GM12878 (cell line): ENCODE data around the gene MAST2. TPM values are rescaled to one million over a fixed set of nuclear protein-coding genes. Genes with fewer than 3 reads are reported as not detected.

ENCODE experiments used
- CBX3 ChIP-seq: fragments of 200-600 bp; sonication (generic); IDR thresholded peaks from 2 replicates; pipeline ENCODE4 v1.6.1; 2016; ENCODE audit warnings: low read depth, borderline replicate concordance
- CREB1 ChIP-seq: IDR thresholded peaks from 2 replicates; pipeline ENCODE4 v1.6.1; 2012; ENCODE audit warnings: low read depth, mild to moderate bottlenecking, inconsistent platforms
- CREM ChIP-seq: IDR thresholded peaks from 2 replicates; pipeline ENCODE4 v1.6.1; 2014; ENCODE audit warnings: antibody characterized with exemption, low read depth
- ESRRA ChIP-seq: IDR thresholded peaks from 2 replicates; pipeline ENCODE4 v1.6.1; 2012; ENCODE audit warnings: mild to moderate bottlenecking, low read length, improper control_type of control experiment
- HDAC6 ChIP-seq: fragments of 200-600 bp; sonication (generic); IDR thresholded peaks from one replicate; pipeline ENCODE4 v1.8.0; 2017; ENCODE audit warnings: antibody characterized with exemption; ENCODE audit not compliant: unreplicated experiment
- IRF4 ChIP-seq: IDR thresholded peaks from 2 replicates; pipeline ENCODE4 v1.6.1; 2011; ENCODE audit warnings: low read depth, low read length
- KLF5 ChIP-seq: fragments of 450-650 bp; IDR thresholded peaks from 2 replicates; pipeline ENCODE4 v1.6.1; 2014; ENCODE audit warnings: mild to moderate bottlenecking; ENCODE audit not compliant: partially characterized antibody
- MLLT1 ChIP-seq: fragments of 450-650 bp; IDR thresholded peaks from 2 replicates; pipeline ENCODE4 v1.6.1; 2016; ENCODE audit warnings: mild to moderate bottlenecking
- MYB ChIP-seq: fragments of 150-350 bp; IDR thresholded peaks from 2 replicates; pipeline ENCODE4 v1.6.1; 2014; ENCODE audit warnings: mild to moderate bottlenecking, low read depth, low read length, borderline replicate concordance
- NBN ChIP-seq: fragments of 450-650 bp; IDR thresholded peaks from 2 replicates; pipeline ENCODE4 v1.6.1; 2016
- NFXL1 ChIP-seq: fragments of 450-650 bp; IDR thresholded peaks from 2 replicates; pipeline ENCODE4 v1.6.1; 2017; ENCODE audit warnings: antibody characterized with exemption, mild to moderate bottlenecking, borderline replicate concordance
- NFYA ChIP-seq: IDR thresholded peaks from 2 replicates; pipeline ENCODE4 v1.6.1; 2011; ENCODE audit warnings: low read depth, mild to moderate bottlenecking, low read length, improper control_type of control experiment, borderline replicate concordance
- PKNOX1 ChIP-seq: fragments of 450-650 bp; IDR thresholded peaks from 2 replicates; pipeline ENCODE4 v1.6.1; 2016; ENCODE audit warnings: mild to moderate bottlenecking
- RAD51 ChIP-seq: fragments of 450-650 bp; IDR thresholded peaks from 2 replicates; pipeline ENCODE4 v1.6.1; 2016; ENCODE audit warnings: moderate library complexity, mild to moderate bottlenecking, inconsistent platforms
- RCOR1 ChIP-seq: conservative IDR thresholded peaks from 2 replicates; pipeline ENCODE4 v1.6.1; 2012; ENCODE audit warnings: low read depth, low read length, improper control_type of control experiment
- TCF12 ChIP-seq: IDR thresholded peaks from 2 replicates; pipeline ENCODE4 v1.6.1; 2011; ENCODE audit warnings: low read depth, mild to moderate bottlenecking, low read length
- YY1 ChIP-seq: IDR thresholded peaks from 2 replicates; pipeline ENCODE4 v1.6.1; 2011; ENCODE audit warnings: low read depth, mild to moderate bottlenecking, low read length
- ZNF24 ChIP-seq: fragments of 450-650 bp; IDR thresholded peaks from 2 replicates; pipeline ENCODE4 v1.6.1; 2017; ENCODE audit warnings: antibody characterized with exemption, mild to moderate bottlenecking
- polyA plus RNA-seq, 11 experiments: library from polyadenylated mRNA; depleted of rRNA in 4 of 11; unstranded in 6 of 11; stranded (reverse) in 5 of 11; fragments of >200 nt; fragmentation: Nextera tagmentation in 4 of 11; fragmentation: Illumina TruSeq in 1 of 11; extraction: Ambion mirVana in 4 of 11; extraction: Trizol in 1 of 11; gene quantifications; 1 replicate in 1 of 11; 2 replicates in 10 of 11; pipeline versions ENCODE4 v1.2.1 to v1.2.3, GENCODE V29; 2011 to 2016; ENCODE audit warnings: inconsistent platforms in 2 of 11, missing spikeins in 2 of 11, low read depth in 1 of 11
- total RNA-seq, 4 experiments: library from RNA; depleted of rRNA in 3 of 4; stranded (reverse); fragments of >200 nt in 3 of 4; fragmentation: Illumina TruSeq in 1 of 4; extraction: Trizol in 1 of 4; gene quantifications; 2 replicates each; pipeline versions ENCODE4 v1.2.1 to v1.2.3, GENCODE V29; 2013 to 2021

Gene MAST2
- total and polyA plus RNA-seq, 10 of the 15 experiments (the other 5 are each of a cell fraction or from before 2014, with no cell fraction given): 1.0 to 28.7 (median 13.8) TPM

GRCh38 chr1:45913183-45913683, 109.8 kb downstream of the MAST2 start (continued):
- no peak for TF ChIP-seq RCOR1
- TF ChIP-seq PKNOX1: peak; percentile 27; the same call in 1 of the 2 replicates
- no peak for TF ChIP-seq KLF5
- TF ChIP-seq ESRRA: no peak
- TF ChIP-seq CBX3: no peak
- 0 out of 2 replicates have a peak, but pooled peaks have one; percentile 26 for TF ChIP-seq NBN
- peak; percentile 38; the same call in 1 of the 2 replicates for TF ChIP-seq CREM
- TF ChIP-seq ZNF24: no peak
- TF ChIP-seq IRF4: no peak
- TF ChIP-seq NFYA: no peak
- TF ChIP-seq NFXL1: no peak
- no peak for TF ChIP-seq RAD51
- TF ChIP-seq MYB: no peak
- no peak for TF ChIP-seq TCF12
- peak; percentile 57; the same call in 1 of the 2 replicates for TF ChIP-seq CREB1
- no peak for TF ChIP-seq YY1
- TF ChIP-seq MLLT1: no peak
- no peak for TF ChIP-seq HDAC6
